ENCODE results near the gene STIMATE. TPM values are rescaled to one million over a fixed set of nuclear protein-coding genes. Genes with fewer than 3 reads are reported as not detected.
A peak's percentile ranks its signal among the peaks of the same experiment; 100 is the strongest.

Gene STIMATE
- total RNA-seq, 4 donors from 2014 or later, result 20.6 to 64.6 (median 27.8) TPM

DNA sequence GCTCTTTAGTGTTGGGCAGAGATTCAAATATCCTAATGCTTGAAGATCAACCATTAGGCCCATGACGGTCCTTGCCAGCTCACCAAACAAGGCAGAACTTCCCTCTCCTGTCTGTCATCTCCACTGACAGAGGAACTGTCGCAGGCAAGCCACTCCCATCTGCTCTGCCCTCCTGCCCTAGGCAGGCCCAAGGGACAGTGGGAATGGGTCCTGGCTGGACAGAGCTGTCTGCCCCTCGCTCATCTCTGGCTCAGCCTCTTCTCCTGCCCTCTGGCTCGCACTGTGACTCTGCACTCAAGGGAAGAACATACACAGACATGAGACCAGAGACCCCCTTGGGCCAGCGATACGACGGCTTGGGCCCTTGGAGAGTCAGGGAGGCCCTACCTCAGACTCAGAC lies 54.9 kb downstream of the STIMATE start:
- DNase-seq, result peak in 1 of 2 donors; percentile 65
- Histone ChIP-seq H3K9me3 (no peaks in the 10 kb centered on the region), H3K4me3 (no peak overlapping the region), H3K27ac (peak overlapping the region; percentile 96 to 98 (median 97)), H3K4me1 (peaks cover 92 to 93% of the 10 kb centered on the region in 2 donors), H3K27me3 (no peaks in the 10 kb centered on the region), H3K36me3 (no peaks in the 10 kb centered on the region)
- intact Hi-C loops (cut with DNase I; ENCODE audit: low total_unique reads), result loop anchor here (2.0 to 10.0 kb wide), 4 partner anchors 388 to 895 kb away; partner anchors contain the start of genes NISCH, TNNC1 and TWF2
- in situ Hi-C loops (cut with MboI; ENCODE audit: low sequenced_read_pairs in 4 of 4), result no loop called here
- TF ChIP-seq, protein P1, sequence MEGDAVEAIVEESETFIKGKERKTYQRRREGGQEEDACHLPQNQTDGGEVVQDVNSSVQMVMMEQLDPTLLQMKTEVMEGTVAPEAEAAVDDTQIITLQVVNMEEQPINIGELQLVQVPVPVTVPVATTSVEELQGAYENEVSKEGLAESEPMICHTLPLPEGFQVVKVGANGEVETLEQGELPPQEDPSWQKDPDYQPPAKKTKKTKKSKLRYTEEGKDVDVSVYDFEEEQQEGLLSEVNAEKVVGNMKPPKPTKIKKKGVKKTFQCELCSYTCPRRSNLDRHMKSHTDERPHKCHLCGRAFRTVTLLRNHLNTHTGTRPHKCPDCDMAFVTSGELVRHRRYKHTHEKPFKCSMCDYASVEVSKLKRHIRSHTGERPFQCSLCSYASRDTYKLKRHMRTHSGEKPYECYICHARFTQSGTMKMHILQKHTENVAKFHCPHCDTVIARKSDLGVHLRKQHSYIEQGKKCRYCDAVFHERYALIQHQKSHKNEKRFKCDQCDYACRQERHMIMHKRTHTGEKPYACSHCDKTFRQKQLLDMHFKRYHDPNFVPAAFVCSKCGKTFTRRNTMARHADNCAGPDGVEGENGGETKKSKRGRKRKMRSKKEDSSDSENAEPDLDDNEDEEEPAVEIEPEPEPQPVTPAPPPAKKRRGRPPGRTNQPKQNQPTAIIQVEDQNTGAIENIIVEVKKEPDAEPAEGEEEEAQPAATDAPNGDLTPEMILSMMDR (IDR thresholded peaks at IDR 0.05 in 4 of 5, conservative IDR thresholded peaks at IDR 0.05 in 1 of 5), result no peak
- peak; percentile 18 to 19 for TF ChIP-seq POLR2A (IDR thresholded peaks at IDR 0.05)
- ATAC-seq, result peak; percentile 7 to 9

DNA sequence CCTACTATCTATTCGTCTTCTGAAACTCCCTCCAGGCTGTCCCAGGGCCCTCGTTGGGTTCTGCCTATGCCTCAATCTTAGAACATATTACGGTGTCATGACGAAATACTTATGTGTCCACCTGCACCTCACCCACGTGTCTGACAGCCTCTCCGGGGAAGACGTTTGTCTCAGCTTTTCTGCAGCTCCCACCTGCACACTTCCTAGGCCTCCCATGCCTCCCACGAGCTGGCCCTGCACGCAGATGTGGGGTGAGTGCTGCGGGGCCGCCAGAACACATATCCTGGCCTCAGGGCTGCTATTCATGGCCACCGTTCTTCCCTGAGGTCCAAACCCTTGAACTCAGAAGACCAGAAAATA lies 55.4 kb downstream of the STIMATE start:
- Histone ChIP-seq H3K27me3 (no peaks in the 10 kb centered on the region), H3K36me3 (no peaks in the 10 kb centered on the region), H3K4me1 (peaks cover 93 to 96% of the 10 kb centered on the region in 2 donors), H3K4me3 (peak overlapping the region in 1 of 4 donors; percentile 51), H3K9me3 (no peaks in the 10 kb centered on the region), H3K27ac (peak overlapping the region; percentile 96 to 98 (median 97))
- in situ Hi-C loops (cut with MboI; ENCODE audit: low sequenced_read_pairs in 4 of 4) (no loop called here), intact Hi-C loops (cut with DNase I; ENCODE audit: low total_unique reads) (loop anchor here (2.0 to 10.0 kb wide), 4 partner anchors 387 to 895 kb away; partner anchors contain the start of genes NISCH, TNNC1 and TWF2)
- TF ChIP-seq POLR2A (IDR thresholded peaks at IDR 0.05), result peak; percentile 7 to 39
- TF ChIP-seq, protein P1 (IDR thresholded peaks at IDR 0.05 in 4 of 5, conservative IDR thresholded peaks at IDR 0.05 in 1 of 5), result no peak
- DNase-seq (peak in 1 of 2 donors; percentile 71), ATAC-seq (peak in 1 of 2 donors; percentile 25)

GRCh38 chr3:52841211-52841980 lies 56.0 kb downstream of the STIMATE start:
- Histone ChIP-seq H3K36me3 (no peaks in the 10 kb centered on the region), H3K27ac (peak overlapping the region; percentile 96 to 98 (median 97)), H3K27me3 (no peaks in the 10 kb centered on the region), H3K4me1 (peaks cover 93 to 96% of the 10 kb centered on the region in 2 donors), H3K4me3 (peak overlapping the region in 3 of 4 donors; percentile 29 to 51 (median 39)), H3K9me3 (no peaks in the 10 kb centered on the region)
- in situ Hi-C loops (cut with MboI; ENCODE audit: low sequenced_read_pairs in 4 of 4), result no loop called here
- DNase-seq, result peak; percentile 74 to 80
- peak; percentile 47 to 67 for ATAC-seq
- TF ChIP-seq, protein P1 (IDR thresholded peaks at IDR 0.05 in 4 of 5, conservative IDR thresholded peaks at IDR 0.05 in 1 of 5), result no peak
- TF ChIP-seq POLR2A (IDR thresholded peaks at IDR 0.05), result peak; percentile 51 to 80
- intact Hi-C loops (cut with DNase I; ENCODE audit: low total_unique reads), result loop anchor here (5.0 to 10.0 kb wide), 3 partner anchors 387 to 896 kb away; partner anchors contain the start of genes NISCH, TNNC1 and TWF2

GRCh38 chr3:52839892-52840545 lies 57.3 kb downstream of the STIMATE start:
- Histone ChIP-seq H3K4me3 (no peak overlapping the region), H3K27ac (peak overlapping the region; percentile 96 to 98 (median 97)), H3K4me1 (peaks cover 95 to 96% of the 10 kb centered on the region in 2 donors), H3K36me3 (no peaks in the 10 kb centered on the region), H3K9me3 (no peaks in the 10 kb centered on the region), H3K27me3 (no peaks in the 10 kb centered on the region)
- DNase-seq, result no peak
- in situ Hi-C loops (cut with MboI; ENCODE audit: low sequenced_read_pairs in 4 of 4) (no loop called here), intact Hi-C loops (cut with DNase I; ENCODE audit: low total_unique reads) (loop anchor here (5.0 to 10.0 kb wide), 3 partner anchors 385 to 897 kb away; partner anchors contain the start of genes NISCH, TNNC1 and TWF2)
- TF ChIP-seq POLR2A (IDR thresholded peaks at IDR 0.05), result no peak
- TF ChIP-seq, protein P1 (IDR thresholded peaks at IDR 0.05 in 4 of 5, conservative IDR thresholded peaks at IDR 0.05 in 1 of 5), result no peak
- ATAC-seq, result no peak

Data from gastrocnemius medialis (tissue), 4 donors.